ENCODE data around the gene EML3. TPM values are rescaled to one million over a fixed set of nuclear protein-coding genes. Genes with fewer than 3 reads are reported as not detected.

EML3 gene
- total and polyA plus RNA-seq, 2 donors: 17.8 to 99.3 TPM

GRCh38 chr11:62578541-62578940, 34.0 kb downstream of the EML3 start:
- Histone ChIP-seq H3K4me3 (ENCODE audit: low read length in 2 of 2) (no peak overlapping the region), H3K9me3 (ENCODE audit: control insufficient read depth in 2 of 2, insufficient read depth in 1 of 2, low read length in 1 of 2) (peaks cover 0 to 5% of the 10 kb centered on the region in 2 donors), H3K4me1 (ENCODE audit: control insufficient read depth in 2 of 2, insufficient read depth in 2 of 2, low read length in 2 of 2) (peaks cover 6 to 14% of the 10 kb centered on the region in 2 donors), H3K27ac (ENCODE audit: low read depth in 1 of 2, low read length in 1 of 2) (no peak overlapping the region), H3K36me3 (ENCODE audit: control insufficient read depth in 2 of 2, insufficient read depth in 2 of 2, low read length in 1 of 2) (peaks cover 46 to 64% of the 10 kb centered on the region in 2 donors), H3K27me3 (ENCODE audit: control insufficient read depth in 2 of 2, insufficient read depth in 1 of 2, low read length in 1 of 2) (no peaks in the 10 kb centered on the region)
- WGBS: 98% methylated on average over 11 of the region's 11 CpGs
- DNase-seq (ENCODE audit: low read depth in 6 of 9, low spot score in 9 of 9): no peak

GRCh38 chr11:62577046-62577714, 35.4 kb downstream of the EML3 start:
- Histone ChIP-seq H3K36me3 (ENCODE audit: control insufficient read depth in 2 of 2, insufficient read depth in 2 of 2, low read length in 1 of 2) (peaks cover 40 to 61% of the 10 kb centered on the region in 2 donors), H3K4me3 (ENCODE audit: low read length in 2 of 2) (no peak overlapping the region), H3K9me3 (ENCODE audit: control insufficient read depth in 2 of 2, insufficient read depth in 1 of 2, low read length in 1 of 2) (peaks cover 0 to 5% of the 10 kb centered on the region in 2 donors), H3K27me3 (ENCODE audit: control insufficient read depth in 2 of 2, insufficient read depth in 1 of 2, low read length in 1 of 2) (no peaks in the 10 kb centered on the region), H3K4me1 (ENCODE audit: control insufficient read depth in 2 of 2, insufficient read depth in 2 of 2, low read length in 2 of 2) (peaks cover 12 to 22% of the 10 kb centered on the region in 2 donors), H3K27ac (ENCODE audit: low read depth in 1 of 2, low read length in 1 of 2) (peak overlapping the region in 1 of 2 donors; percentile 11)
- 93% methylated on average over 12 of the region's 12 CpGs for WGBS
- DNase-seq (ENCODE audit: low read depth in 6 of 9, low spot score in 9 of 9): no peak

GRCh38 chr11:62575837-62576236, 36.7 kb downstream of the EML3 start:
- 98% methylated on average over 14 of the region's 14 CpGs for WGBS
- H3K9me3 ChIP-seq (ENCODE audit: control insufficient read depth in 2 of 2, insufficient read depth in 1 of 2, low read length in 1 of 2): peaks cover 0 to 5% of the 10 kb centered on the region in 2 donors
- no peak overlapping the region for H3K4me3 ChIP-seq (ENCODE audit: low read length in 2 of 2)
- no peak overlapping the region for H3K27ac ChIP-seq (ENCODE audit: low read depth in 1 of 2, low read length in 1 of 2)
- H3K27me3 ChIP-seq (ENCODE audit: control insufficient read depth in 2 of 2, insufficient read depth in 1 of 2, low read length in 1 of 2): no peaks in the 10 kb centered on the region
- H3K4me1 ChIP-seq (ENCODE audit: control insufficient read depth in 2 of 2, insufficient read depth in 2 of 2, low read length in 2 of 2): peaks cover 12 to 22% of the 10 kb centered on the region in 2 donors
- DNase-seq (ENCODE audit: low read depth in 6 of 9, low spot score in 9 of 9): no peak
- H3K36me3 ChIP-seq (ENCODE audit: control insufficient read depth in 2 of 2, insufficient read depth in 2 of 2, low read length in 1 of 2): peaks cover 42 to 65% of the 10 kb centered on the region in 2 donors

GRCh38 chr11:62575156-62575555, 37.4 kb downstream of the EML3 start:
- Histone ChIP-seq H3K27ac (ENCODE audit: low read depth in 1 of 2, low read length in 1 of 2) (peak overlapping the region in 1 of 2 donors; percentile 87), H3K4me3 (ENCODE audit: low read length in 2 of 2) (peak overlapping the region in 1 of 2 donors; percentile 97), H3K9me3 (ENCODE audit: control insufficient read depth in 2 of 2, insufficient read depth in 1 of 2, low read length in 1 of 2) (peaks cover 0 to 5% of the 10 kb centered on the region in 2 donors), H3K27me3 (ENCODE audit: control insufficient read depth in 2 of 2, insufficient read depth in 1 of 2, low read length in 1 of 2) (no peaks in the 10 kb centered on the region), H3K4me1 (ENCODE audit: control insufficient read depth in 2 of 2, insufficient read depth in 2 of 2, low read length in 2 of 2) (peaks cover 12 to 22% of the 10 kb centered on the region in 2 donors), H3K36me3 (ENCODE audit: control insufficient read depth in 2 of 2, insufficient read depth in 2 of 2, low read length in 1 of 2) (peaks cover 47 to 69% of the 10 kb centered on the region in 2 donors)
- WGBS: 93% methylated on average over 17 of the region's 17 CpGs
- DNase-seq (ENCODE audit: low read depth in 6 of 9, low spot score in 9 of 9): no peak

- Histone ChIP-seq H3K4me1 (ENCODE audit: control insufficient read depth in 2 of 2, insufficient read depth in 2 of 2, low read length in 2 of 2) (peaks cover 12 to 22% of the 10 kb centered on the region in 2 donors), H3K9me3 (ENCODE audit: control insufficient read depth in 2 of 2, insufficient read depth in 1 of 2, low read length in 1 of 2) (peaks cover 0 to 5% of the 10 kb centered on the region in 2 donors), H3K36me3 (ENCODE audit: control insufficient read depth in 2 of 2, insufficient read depth in 2 of 2, low read length in 1 of 2) (peaks cover 52 to 72% of the 10 kb centered on the region in 2 donors), H3K4me3 (ENCODE audit: low read length in 2 of 2) (peak overlapping the region; percentile 68 to 97), H3K27me3 (ENCODE audit: control insufficient read depth in 2 of 2, insufficient read depth in 1 of 2, low read length in 1 of 2) (no peaks in the 10 kb centered on the region), H3K27ac (ENCODE audit: low read depth in 1 of 2, low read length in 1 of 2) (peak overlapping the region; percentile 44 to 87)
- peak in 1 of 9 donors; percentile 49 for DNase-seq (ENCODE audit: low read depth in 6 of 9, low spot score in 9 of 9)
- under 1% methylated on average over 33 of the region's 33 CpGs for WGBS
Observed at GRCh38 chr11:62574363-62575071, 38.1 kb downstream of the EML3 start.

GRCh38 chr11:62573592-62574362, 38.8 kb downstream of the EML3 start, which contains the start of gene EEF1G:
TSS of gene EEF1G (minus strand) at chr11:62573891. CDS start at chr11:62573842, 49 bp downstream.
- Histone ChIP-seq H3K4me1 (ENCODE audit: control insufficient read depth in 2 of 2, insufficient read depth in 2 of 2, low read length in 2 of 2) (peaks cover 12 to 22% of the 10 kb centered on the region in 2 donors), H3K36me3 (ENCODE audit: control insufficient read depth in 2 of 2, insufficient read depth in 2 of 2, low read length in 1 of 2) (peaks cover 52 to 68% of the 10 kb centered on the region in 2 donors)

GRCh38 chr11:62573006-62573591, 39.5 kb downstream of the EML3 start:
- H3K36me3 ChIP-seq (ENCODE audit: control insufficient read depth in 2 of 2, insufficient read depth in 2 of 2, low read length in 1 of 2): peaks cover 45 to 70% of the 10 kb centered on the region in 2 donors
- peak in 3 of 9 donors; percentile 26 to 52 (median 34) for DNase-seq (ENCODE audit: low read depth in 6 of 9, low spot score in 9 of 9)
- no peaks in the 10 kb centered on the region for H3K27me3 ChIP-seq (ENCODE audit: control insufficient read depth in 2 of 2, insufficient read depth in 1 of 2, low read length in 1 of 2)
- H3K4me1 ChIP-seq (ENCODE audit: control insufficient read depth in 2 of 2, insufficient read depth in 2 of 2, low read length in 2 of 2): peaks cover 12 to 22% of the 10 kb centered on the region in 2 donors
- under 1% methylated on average over 33 of the region's 33 CpGs for WGBS
- H3K4me3 ChIP-seq (ENCODE audit: low read length in 2 of 2): peak overlapping the region; percentile 68 to 97
- peak overlapping the region; percentile 80 to 82 for H3K27ac ChIP-seq (ENCODE audit: low read depth in 1 of 2, low read length in 1 of 2)
- H3K9me3 ChIP-seq (ENCODE audit: control insufficient read depth in 2 of 2, insufficient read depth in 1 of 2, low read length in 1 of 2): peaks cover 0 to 5% of the 10 kb centered on the region in 2 donors

More at GRCh38 chr11:62573592-62574362, 38.8 kb downstream of the EML3 start, which contains the start of gene EEF1G:
- peak; percentile 92 to 100 (median 99) for DNase-seq (ENCODE audit: low read depth in 6 of 9, low spot score in 9 of 9)
- Histone ChIP-seq H3K4me3 (ENCODE audit: low read length in 2 of 2) (peak within 1 kb of the TSS; percentile 68 to 97), H3K27ac (ENCODE audit: low read depth in 1 of 2, low read length in 1 of 2) (peak within 1 kb of the TSS; percentile 80 to 87), H3K27me3 (ENCODE audit: control insufficient read depth in 2 of 2, insufficient read depth in 1 of 2, low read length in 1 of 2) (no peaks in the 10 kb centered on the region), H3K9me3 (ENCODE audit: control insufficient read depth in 2 of 2, insufficient read depth in 1 of 2, low read length in 1 of 2) (peaks cover 0 to 5% of the 10 kb centered on the region in 2 donors)
- under 1% methylated on average over 46 of the region's 46 CpGs for WGBS

- Histone ChIP-seq H3K27ac (ENCODE audit: low read depth in 1 of 2, low read length in 1 of 2) (no peak overlapping the region), H3K36me3 (ENCODE audit: control insufficient read depth in 2 of 2, insufficient read depth in 2 of 2, low read length in 1 of 2) (peaks cover 45 to 70% of the 10 kb centered on the region in 2 donors)
- WGBS: 97% methylated on average over 12 of the region's 12 CpGs
Observed at GRCh38 chr11:62572431-62572830, 40.1 kb downstream of the EML3 start.

More at GRCh38 chr11:62572431-62572830, 40.1 kb downstream of the EML3 start:
- no peaks in the 10 kb centered on the region for H3K27me3 ChIP-seq (ENCODE audit: control insufficient read depth in 2 of 2, insufficient read depth in 1 of 2, low read length in 1 of 2)
- peak overlapping the region in 1 of 2 donors; percentile 97 for H3K4me3 ChIP-seq (ENCODE audit: low read length in 2 of 2)
- peaks cover 0 to 5% of the 10 kb centered on the region in 2 donors for H3K9me3 ChIP-seq (ENCODE audit: control insufficient read depth in 2 of 2, insufficient read depth in 1 of 2, low read length in 1 of 2)
- peaks cover 12 to 22% of the 10 kb centered on the region in 2 donors for H3K4me1 ChIP-seq (ENCODE audit: control insufficient read depth in 2 of 2, insufficient read depth in 2 of 2, low read length in 2 of 2)
- no peak for DNase-seq (ENCODE audit: low read depth in 6 of 9, low spot score in 9 of 9)

Data from thymus (tissue), 11 donors.